Kidney capillary endothelial cell (primary cell): ENCODE results near the gene NAXE.
"Not testable (repeated sequence)": the region's sequence is repeated elsewhere in the genome, so short reads cannot be mapped to it uniquely, and the experiment has no call there.

Experiments used
- DNase-seq: peaks from one replicate; pipeline ENCODE4 v3.0.0-alpha.2; 2018; ENCODE audit warnings: low spot score

NAXE gene

DNA sequence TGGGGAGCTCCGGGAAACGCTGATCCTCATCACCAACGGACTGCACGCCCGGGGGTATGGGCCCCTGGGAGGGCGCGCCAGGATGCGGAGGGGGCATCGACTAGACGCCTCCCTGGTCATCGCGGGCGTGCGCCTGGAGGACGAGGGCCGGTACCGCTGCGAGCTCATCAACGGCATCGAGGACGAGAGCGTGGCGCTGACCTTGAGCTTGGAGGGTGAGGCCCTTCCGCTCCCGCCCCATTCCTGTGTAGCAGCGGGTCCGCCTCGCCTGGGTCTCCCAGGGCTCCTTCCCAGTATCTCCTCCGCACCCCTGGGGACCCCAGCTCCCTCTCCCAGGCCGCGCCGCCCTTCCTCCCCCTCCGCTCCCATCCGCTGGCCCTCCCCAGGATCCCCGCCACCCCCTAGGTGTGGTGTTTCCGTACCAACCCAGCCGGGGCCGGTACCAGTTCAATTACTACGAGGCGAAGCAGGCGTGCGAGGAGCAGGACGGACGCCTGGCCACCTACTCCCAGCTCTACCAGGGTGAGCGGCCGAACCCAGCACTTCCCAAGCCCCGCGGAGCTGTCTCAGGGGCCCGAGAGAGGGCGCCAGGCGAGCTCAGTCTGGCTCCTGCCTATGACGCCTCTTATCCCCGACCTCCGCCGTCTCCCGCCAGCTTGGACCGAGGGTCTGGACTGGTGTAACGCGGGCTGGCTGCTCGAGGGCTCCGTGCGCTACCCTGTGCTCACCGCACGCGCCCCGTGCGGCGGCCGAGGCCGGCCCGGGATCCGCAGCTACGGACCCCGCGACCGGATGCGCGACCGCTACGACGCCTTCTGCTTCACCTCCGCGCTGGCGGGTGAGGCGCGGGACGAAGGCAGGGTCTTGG, 32.6 kb downstream of the NAXE start:
- peak; percentile 45 for DNase-seq

GRCh38 chr1:156624814-156625435, 33.3 kb downstream of the NAXE start:
- DNase-seq = no peak

DNA sequence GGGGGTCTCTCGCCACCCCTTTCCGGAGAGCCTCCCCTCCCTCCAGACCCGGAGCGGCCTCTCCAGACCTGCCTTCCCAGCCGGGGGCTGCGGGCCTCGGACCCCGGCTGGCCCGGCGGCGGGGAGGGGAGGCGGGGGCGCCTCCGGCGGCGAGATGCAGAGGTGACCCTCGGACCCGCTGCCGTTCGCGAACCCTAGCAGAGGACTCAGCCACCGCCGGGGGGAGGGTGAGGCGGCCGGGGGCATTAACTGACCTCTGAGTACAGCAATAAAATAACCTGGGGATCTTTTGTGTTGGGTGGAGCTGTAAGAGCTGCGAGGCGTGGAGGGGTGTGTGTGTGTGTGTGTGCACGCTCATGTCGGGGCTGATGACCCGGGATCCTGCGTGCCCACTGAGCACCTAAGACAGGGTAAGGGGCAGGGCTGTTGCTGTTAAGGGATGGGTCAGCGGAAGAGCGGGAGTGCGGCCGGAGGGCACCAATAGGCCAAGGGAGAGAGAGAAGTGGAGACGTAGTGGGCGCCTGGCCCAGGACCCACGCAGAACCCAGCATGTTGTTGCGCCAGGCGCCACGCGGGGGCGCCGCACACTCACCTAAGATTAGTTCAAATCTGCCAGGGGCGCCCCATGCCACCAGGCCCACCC, 34.0 kb downstream of the NAXE start:
- no peak for DNase-seq

GRCh38 chr1:156626079-156626438, 34.5 kb downstream of the NAXE start:
- no peak for DNase-seq

- peak; percentile 60 for DNase-seq
These were observed 35.8 kb downstream of the NAXE start for GRCh38 chr1:156627313-156627880.

- no peak for DNase-seq
These were observed 38.4 kb downstream of the NAXE start for GRCh38 chr1:156629823-156630449.

DNA sequence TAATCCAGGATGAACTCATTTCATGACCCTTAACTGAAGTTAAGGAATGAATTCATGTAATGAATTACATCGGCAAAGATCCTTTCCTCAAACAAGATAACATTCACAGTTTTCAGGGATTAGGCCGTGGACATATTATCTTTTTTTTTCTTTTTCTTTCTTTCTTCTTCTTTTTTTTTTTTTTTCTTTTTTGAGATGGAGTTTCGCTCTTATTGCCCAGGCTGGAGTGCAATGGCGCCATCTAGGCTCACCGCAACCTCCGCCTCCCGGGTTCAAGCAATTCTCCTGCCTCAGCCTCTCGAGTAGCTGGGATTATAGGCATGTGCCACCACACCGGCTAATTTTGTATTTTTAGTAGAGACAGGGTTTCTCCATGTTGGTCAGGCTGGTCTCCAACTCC, 39.6 kb downstream of the NAXE start:
- not testable (repeated sequence) for DNase-seq

- DNase-seq = no peak
These were observed 40.8 kb downstream of the NAXE start for GRCh38 chr1:156632355-156632754.

DNA sequence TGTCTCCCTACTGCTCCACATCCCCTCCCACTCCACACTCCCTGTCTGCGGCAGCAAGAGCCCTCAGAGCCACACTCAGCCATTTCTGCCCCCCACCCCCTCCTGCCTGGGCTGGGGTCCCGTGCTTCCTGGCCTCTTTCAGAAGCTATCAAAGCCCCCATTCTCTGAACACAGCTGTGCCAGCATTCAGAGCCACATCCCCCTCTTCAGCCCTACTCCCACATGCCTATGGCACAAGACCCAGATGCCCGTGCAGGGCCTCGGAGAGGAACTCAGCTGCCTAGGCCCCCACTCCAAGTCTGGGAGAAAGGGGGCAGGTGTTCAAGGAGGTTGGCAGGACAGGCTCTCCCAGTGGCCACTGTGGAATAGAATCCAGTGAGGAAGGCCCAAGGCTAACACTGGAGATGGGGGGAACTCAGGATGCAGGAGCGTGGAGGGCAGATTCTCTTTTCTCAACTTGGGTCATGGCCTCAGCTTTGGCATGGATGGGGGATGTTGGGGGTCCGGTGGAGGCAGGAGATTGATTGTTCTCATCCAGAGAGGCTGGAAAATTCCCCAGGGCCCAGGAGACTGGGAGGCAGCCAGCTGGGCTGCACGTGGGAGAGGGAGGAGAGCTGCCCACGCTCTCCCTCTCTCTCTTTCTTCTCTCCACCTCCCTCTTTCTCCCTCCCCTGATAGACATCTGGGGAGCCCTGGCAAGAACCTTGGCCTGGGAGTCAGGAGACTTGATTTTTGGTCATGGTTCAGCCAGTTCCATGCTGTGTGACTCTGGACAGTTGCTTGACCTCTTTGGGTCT, 46.8 kb downstream of the NAXE start:
- DNase-seq = no peak

DNA sequence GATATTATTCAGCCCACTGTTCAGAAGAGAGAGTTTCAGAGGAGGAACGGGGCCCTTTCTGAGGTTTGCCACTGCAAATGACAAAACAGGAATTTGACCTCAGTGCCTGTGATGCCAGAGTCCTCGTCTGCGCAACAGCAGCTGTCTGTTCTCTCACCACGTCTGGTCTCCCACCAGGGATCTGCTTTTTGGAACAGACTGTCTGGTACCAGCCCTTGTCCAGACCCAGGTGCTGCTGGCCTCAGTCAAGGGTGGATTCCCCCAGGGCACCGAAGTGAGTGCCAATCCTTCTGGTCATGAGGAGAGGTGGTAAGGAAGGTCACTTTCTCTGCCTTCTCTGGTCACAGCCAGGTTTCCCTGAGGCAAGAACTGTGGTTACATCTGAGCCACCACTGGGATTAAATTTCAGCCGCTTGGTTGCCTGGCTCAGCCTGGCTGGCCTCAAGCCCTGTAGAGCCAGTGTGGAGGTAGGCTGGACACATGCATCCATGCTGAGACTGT, 48.1 kb downstream of the NAXE start:
- DNase-seq = no peak

DNA sequence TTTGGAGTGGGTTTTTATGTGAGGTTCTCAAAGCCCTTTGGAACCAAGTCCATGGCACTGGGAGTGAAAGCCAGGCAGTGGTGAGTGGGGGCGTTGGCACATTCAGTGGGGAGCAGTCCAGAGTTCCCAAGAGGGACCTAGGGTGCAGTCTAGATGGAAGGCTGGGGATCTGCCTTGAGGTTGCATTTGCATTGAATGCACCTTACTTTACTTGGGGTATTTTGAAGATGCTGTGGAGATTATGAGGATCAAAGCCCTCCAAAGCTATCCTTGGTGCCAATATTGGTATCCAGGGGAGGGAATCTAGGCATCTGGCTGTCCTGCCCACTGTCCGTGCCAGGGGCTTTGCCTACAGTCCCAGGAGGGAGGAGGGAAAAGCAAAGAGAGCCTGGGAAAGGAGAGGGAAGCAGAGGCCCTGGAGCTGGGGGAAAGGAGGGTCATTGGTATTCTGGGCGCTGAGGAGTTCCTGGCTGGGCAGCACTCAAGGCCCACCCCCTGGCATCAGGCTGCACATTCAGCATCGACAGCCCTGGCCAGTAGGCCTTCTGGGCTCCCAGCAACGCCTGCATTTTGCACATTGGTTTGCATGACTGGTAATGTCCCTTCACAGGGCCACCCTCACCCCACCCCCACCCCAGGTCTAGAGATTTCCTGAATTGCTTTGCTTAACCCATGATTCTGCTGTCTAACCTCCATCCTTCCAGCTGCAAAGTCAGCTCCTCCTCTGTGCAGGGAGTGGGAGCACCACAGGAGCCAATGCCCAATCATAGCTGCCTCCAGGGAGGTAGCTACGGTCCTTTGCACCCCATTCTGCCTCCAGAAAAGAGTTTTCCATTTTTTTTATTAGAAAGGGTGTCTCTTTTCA, 49.5 kb downstream of the NAXE start:
- DNase-seq = no peak

- DNase-seq = no peak
These were observed 50.2 kb downstream of the NAXE start, which contains the start of gene BCAN for GRCh38 chr1:156641761-156642264. Gene BCAN (plus strand): TSS chr1:156642117. CDS start chr1:156646055, 3,938 bp downstream.

DNA sequence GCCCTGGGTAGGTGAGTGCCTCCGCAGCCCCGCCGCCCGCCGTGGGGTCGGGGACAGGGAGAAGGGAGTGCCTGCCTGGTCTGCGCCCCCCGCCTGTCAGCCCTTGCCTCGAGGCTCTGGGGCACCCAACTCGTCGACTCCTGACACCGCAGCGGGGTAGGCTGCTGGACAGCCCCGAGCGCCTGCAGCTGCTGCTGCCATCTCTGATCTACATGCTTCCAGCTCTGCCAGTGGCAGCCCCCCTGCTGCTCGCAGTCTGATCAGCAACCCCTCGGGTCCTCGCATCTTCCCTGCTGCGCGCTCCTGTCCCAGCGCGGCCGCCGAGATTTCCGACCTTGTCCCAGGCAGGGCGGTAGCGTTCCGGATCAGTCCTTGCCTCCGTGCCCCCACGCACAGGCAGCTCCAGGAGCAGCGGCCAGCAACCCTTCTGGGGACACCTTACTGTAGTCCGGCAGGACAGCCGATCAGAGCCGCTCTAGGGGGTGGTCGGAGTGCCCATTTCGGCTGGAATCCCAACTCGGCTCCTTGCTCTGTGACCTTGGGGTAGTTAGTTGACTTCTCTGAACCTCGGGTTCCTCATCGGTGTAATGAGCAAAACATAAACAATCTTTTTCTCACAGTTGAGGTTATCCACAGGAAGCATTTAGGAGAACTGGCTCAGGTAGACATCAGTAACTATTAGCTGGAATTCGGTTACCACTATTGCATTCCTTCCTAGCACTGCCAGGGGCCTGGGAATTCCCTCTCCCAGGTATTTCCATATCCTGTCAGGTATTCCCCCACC, 50.9 kb downstream of the NAXE start:
- DNase-seq = no peak

DNA sequence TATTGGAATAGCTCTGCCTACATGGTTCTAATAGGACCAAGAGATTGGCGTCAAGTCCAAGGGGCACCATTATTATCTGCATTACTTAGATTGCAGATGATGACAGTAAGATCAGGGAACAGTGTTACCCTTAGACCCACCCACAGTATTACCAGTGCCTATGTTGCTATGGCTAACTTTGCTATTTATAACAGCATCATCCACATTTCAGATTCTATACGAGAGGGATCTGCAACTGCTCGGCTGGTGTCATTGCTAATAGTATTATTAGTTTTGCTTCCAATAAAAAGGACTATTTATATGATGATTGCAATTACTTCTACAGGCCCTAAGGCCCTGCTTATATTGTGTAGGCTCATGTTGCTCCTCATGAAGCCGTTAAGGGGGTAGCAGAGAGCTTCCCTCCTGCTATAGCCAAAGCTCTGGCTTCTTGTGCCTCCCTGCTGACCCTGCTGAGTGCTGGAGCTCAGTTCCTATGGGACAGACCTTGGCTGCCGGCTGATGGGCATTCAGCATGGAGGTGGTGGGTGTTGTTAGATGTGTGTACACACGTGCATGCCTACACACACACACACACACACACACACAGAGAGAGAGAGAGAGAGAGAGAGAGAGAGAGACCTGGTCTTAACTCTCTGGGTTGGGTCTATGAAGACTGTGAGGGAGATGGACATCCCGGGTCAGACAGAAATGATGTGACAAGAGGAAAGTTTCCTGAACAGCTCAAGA, 51.6 kb downstream of the NAXE start:
- no peak for DNase-seq

GRCh38 chr1:156643778-156644092, 52.2 kb downstream of the NAXE start:
- DNase-seq = no peak
